Measurements from ENCODE around the gene GFER. TPM values are rescaled to one million over a fixed set of nuclear protein-coding genes. Genes with fewer than 3 reads are reported as not detected.

The GFER gene
- polyA plus RNA-seq, 1 of the 3 experiments (the other 2 are of a cell fraction) = 20.4 TPM

GRCh38 chr16:2003827-2004641 lies 20.0 kb downstream of the GFER start (continued):
- TF ChIP-seq USF2 (IDR thresholded peaks at IDR 0.05; ENCODE audit: borderline replicate concordance, low read depth, low read length) (no peak), CTCF (IDR thresholded peaks at IDR 0.05) (peak; percentile 91), NRF1 (IDR thresholded peaks at IDR 0.05; ENCODE audit: low read depth, low read length) (no peak), FOSL2 (IDR thresholded peaks at IDR 0.05; ENCODE audit: borderline replicate concordance, low read depth) (no peak), TEAD4 (IDR thresholded peaks at IDR 0.05; ENCODE audit: borderline replicate concordance, insufficient read depth) (no peak)
- TF ChIP-seq, protein P1, sequence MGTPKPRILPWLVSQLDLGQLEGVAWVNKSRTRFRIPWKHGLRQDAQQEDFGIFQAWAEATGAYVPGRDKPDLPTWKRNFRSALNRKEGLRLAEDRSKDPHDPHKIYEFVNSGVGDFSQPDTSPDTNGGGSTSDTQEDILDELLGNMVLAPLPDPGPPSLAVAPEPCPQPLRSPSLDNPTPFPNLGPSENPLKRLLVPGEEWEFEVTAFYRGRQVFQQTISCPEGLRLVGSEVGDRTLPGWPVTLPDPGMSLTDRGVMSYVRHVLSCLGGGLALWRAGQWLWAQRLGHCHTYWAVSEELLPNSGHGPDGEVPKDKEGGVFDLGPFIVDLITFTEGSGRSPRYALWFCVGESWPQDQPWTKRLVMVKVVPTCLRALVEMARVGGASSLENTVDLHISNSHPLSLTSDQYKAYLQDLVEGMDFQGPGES (IDR thresholded peaks at IDR 0.05; ENCODE audit: low read depth, low read length) = no peak

DNA sequence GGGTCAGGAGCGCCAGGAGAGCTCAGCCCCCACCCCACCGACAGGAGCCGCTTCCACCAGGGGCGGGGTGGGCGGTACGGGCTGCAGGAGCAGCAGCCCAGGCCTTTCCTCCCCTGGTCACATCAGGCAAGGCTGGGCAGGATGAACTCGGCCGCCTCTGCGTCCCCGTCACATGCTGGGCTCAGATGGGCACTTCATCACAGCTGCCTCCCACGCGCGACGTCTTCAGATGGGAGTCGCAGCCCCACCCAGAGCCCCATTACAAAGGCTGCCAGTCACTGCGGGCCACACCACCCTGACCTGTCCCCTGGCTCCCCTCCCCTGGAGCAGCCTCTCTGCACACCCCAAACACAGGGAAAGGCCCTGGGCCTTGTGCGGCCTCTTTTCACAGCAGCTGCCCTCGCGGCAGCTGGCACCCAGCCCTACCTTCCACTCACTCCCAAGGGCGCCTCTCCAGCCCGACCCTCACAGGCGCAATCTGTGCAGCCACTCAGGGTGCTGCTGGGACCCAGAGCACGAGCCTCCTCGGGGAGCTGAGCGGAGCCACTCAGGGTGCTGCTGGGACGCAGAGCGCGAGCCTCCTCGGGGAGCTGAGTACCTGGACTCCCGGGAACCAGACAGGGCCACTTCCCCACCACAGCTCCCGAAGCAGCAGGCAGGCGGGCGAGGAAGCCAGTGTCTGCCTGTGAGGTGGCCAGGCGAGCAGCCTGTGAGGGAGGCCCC lies 21.0 kb downstream of the GFER start:
- Histone ChIP-seq H3K4me3 (ENCODE audit: low read depth in 2 of 2, low read length in 1 of 2) (no peak overlapping the region), H4K20me1 (ENCODE audit: insufficient read depth) (peaks cover 73% of the 10 kb centered on the region), H3K9ac (no peak overlapping the region), H2AFZ (ENCODE audit: low read depth) (no peak overlapping the region), H3F3A (replicated peaks; ENCODE audit: insufficient read depth) (peaks cover 9% of the 10 kb centered on the region), H3K4me1 (ENCODE audit: control insufficient read depth in 1 of 2, insufficient read depth in 2 of 2, low read depth in 1 of 2, low read length in 1 of 2) (peaks cover 24 to 54% of the 10 kb centered on the region in 2 experiments; a peak in 3 of 4 replicates), H3K27me3 (ENCODE audit: insufficient read depth) (no peaks in the 10 kb centered on the region), H3K27ac (ENCODE audit: low read depth in 2 of 2, low read length in 1 of 2) (peak overlapping the region in 1 of 2 experiments; percentile 48; a peak in 1 of 4 replicates), H3K79me2 (ENCODE audit: insufficient read depth) (peaks cover 78% of the 10 kb centered on the region), H3K4me2 (no peak overlapping the region; the same call in 1 of the 2 replicates), H3K9me3 (no peaks in the 10 kb centered on the region), H3K36me3 (replicated peaks in 1 of 2; ENCODE audit: control insufficient read depth in 1 of 2, insufficient read depth in 2 of 2, low read length in 1 of 2) (peaks cover 3 to 40% of the 10 kb centered on the region in 2 experiments), H3K9me2 (no peaks in the 10 kb centered on the region)
- TF ChIP-seq, protein P2, sequence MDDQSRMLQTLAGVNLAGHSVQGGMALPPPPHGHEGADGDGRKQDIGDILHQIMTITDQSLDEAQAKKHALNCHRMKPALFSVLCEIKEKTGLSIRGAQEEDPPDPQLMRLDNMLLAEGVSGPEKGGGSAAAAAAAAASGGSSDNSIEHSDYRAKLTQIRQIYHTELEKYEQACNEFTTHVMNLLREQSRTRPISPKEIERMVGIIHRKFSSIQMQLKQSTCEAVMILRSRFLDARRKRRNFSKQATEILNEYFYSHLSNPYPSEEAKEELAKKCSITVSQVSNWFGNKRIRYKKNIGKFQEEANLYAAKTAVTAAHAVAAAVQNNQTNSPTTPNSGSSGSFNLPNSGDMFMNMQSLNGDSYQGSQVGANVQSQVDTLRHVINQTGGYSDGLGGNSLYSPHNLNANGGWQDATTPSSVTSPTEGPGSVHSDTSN (IDR thresholded peaks at IDR 0.05) = no peak
- TF ChIP-seq RFX5 (IDR thresholded peaks at IDR 0.05; ENCODE audit: low read length) = no peak
- TF ChIP-seq GABPA (IDR thresholded peaks at IDR 0.05; ENCODE audit: low read depth) = no peak
- no peak for TF ChIP-seq ELF1 (IDR thresholded peaks at IDR 0.05)
- TF ChIP-seq YY1 (IDR thresholded peaks at IDR 0.05; ENCODE audit: low read depth) = no peak
- no peak for TF ChIP-seq TEAD4 (IDR thresholded peaks at IDR 0.05; ENCODE audit: borderline replicate concordance, insufficient read depth)
- TF ChIP-seq, protein P3, sequence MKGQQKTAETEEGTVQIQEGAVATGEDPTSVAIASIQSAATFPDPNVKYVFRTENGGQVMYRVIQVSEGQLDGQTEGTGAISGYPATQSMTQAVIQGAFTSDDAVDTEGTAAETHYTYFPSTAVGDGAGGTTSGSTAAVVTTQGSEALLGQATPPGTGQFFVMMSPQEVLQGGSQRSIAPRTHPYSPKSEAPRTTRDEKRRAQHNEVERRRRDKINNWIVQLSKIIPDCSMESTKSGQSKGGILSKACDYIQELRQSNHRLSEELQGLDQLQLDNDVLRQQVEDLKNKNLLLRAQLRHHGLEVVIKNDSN (IDR thresholded peaks at IDR 0.05; ENCODE audit: borderline replicate concordance, low read depth) = no peak
- POLR2A ChIA-PET = interaction anchor here (0.9 to 1.2 kb wide), 4 partner anchors 19 to 146 kb away, joined by 4 to 11 read pairs (median 4); partner anchors contain the start of gene RPS2
- 93% methylated on average over 20 of the region's 34 CpGs for WGBS (ENCODE audit: low lambda C conversion rate)
- no peak for DNase-seq
- CTCF ChIA-PET = interaction anchor here (1.1 to 4.1 kb wide), 14 partner anchors 8 to 149 kb away, joined by 4 to 108 read pairs (median 17); partner anchors contain the start of genes GFER, NOXO1, NTHL1 and SYNGR3
